Measurements from ENCODE around the gene ZNF774.

The ZNF774 gene

DNA sequence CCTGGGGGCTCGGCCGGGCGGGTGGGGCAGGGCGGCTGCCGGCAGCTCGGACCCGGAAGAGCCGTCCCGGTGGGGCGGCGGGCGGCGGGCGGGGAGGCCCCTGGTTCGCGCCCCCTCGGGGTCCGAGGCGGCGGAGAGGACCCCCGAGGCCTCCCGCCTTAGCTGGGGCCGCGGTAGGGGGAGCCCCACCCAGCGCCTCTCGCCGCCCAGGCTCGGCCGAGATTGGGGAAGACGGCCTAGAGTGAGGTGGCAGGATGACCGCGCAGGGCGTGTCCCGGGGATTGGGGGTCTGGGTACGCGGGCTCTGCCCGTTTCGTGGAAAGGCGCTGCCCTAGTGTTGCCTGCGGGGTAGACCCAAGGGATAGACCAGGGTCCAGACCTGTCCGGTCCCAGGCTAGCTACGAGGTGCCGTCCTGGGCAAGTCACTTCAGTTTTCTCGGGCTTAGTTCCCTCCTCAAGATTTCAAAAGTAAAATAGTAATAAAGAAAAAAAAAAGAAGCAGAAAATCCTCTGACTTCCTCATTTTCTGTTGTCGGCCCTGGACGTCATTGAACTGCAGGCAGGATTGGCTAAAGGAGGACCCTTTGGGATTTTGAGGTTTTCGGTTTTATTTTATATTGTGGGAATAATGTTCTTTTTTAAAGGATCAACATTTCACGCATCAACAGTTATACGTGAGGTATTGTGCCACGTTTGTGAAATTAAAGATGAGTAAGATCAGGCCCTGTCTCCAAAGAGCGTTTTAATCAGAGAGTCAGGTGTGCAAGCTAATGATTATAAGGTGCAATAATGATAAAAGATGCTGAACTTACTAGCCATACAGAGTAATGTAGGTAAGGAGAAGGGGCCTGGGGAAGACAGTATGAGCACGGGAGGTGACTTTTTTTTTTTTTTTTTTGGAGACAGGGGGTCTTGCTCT lies 36.6 kb downstream of the ZNF774 start:
- TF ChIP-seq, protein P1, sequence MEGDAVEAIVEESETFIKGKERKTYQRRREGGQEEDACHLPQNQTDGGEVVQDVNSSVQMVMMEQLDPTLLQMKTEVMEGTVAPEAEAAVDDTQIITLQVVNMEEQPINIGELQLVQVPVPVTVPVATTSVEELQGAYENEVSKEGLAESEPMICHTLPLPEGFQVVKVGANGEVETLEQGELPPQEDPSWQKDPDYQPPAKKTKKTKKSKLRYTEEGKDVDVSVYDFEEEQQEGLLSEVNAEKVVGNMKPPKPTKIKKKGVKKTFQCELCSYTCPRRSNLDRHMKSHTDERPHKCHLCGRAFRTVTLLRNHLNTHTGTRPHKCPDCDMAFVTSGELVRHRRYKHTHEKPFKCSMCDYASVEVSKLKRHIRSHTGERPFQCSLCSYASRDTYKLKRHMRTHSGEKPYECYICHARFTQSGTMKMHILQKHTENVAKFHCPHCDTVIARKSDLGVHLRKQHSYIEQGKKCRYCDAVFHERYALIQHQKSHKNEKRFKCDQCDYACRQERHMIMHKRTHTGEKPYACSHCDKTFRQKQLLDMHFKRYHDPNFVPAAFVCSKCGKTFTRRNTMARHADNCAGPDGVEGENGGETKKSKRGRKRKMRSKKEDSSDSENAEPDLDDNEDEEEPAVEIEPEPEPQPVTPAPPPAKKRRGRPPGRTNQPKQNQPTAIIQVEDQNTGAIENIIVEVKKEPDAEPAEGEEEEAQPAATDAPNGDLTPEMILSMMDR (IDR thresholded peaks at IDR 0.05; ENCODE audit: borderline replicate concordance, insufficient read depth, low read depth, low read length): 0 out of 2 replicates have a peak, but pooled peaks have one; percentile 5
- H3K4me3 ChIP-seq (ENCODE audit: low read depth, low read length): peak overlapping the region; percentile 82

DNA sequence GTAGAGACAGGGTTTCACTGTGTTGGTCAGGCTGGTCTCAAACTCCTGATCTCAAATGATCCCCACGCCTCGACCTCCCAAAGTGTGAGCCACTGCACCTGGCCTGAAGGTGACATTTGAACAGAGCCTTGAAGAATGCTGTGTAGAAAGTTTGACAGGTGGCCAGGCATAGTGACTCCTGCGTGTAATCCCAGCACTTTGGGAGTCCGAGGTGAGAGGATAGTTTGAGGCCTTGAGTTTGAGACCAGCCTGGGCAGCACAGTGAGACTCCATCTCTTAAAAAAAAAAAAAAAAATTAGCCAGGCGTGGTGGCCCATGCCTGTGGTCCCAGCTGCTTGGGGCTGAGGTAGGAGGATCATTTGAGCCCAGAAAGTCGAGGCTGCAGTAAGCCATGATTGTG lies 37.4 kb downstream of the ZNF774 start:
- TF ChIP-seq, protein P1 (IDR thresholded peaks at IDR 0.05; ENCODE audit: borderline replicate concordance, insufficient read depth, low read depth, low read length): no peak
- peak overlapping the region; percentile 82 for H3K4me3 ChIP-seq (ENCODE audit: low read depth, low read length)

DNA sequence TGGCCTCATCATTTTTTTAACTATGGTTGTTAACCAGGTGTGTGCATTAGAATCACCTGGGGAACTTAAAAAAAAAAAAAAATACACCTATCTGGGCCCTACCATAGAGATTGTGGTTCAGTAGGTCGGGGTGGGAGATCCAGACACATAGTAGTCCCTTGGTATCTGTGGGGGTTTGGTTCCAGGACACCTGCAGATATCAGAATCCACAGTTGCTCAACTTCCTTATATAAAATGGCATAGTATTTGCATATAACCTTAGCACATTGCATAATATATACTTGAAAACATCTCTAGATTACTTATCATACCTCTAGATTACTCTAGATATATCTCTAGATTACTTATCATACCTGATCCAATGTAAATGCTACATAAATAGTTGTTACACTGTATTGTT lies 41.0 kb downstream of the ZNF774 start:
- H3K4me3 ChIP-seq (ENCODE audit: low read depth, low read length): no peak overlapping the region
- TF ChIP-seq, protein P1 (IDR thresholded peaks at IDR 0.05; ENCODE audit: borderline replicate concordance, insufficient read depth, low read depth, low read length): no peak

DNA sequence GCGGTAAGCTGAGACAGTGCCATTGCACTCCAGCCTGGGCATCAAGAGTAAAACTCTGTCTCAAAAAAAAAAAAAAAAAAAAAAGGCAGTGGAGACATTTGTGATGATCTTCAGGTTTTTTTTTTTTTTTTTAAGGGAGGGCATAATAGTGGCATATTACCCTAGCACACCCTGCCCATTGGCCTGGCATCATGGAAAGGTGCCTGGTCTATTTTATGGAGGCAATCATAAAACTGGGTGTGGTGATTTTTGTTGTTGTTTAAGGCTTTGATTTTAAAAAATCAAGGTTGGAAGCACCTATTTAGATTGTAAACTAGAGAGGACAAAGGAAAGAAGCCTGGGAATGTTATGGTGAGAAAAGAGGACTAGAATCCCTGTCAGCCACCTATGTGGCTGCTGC lies 42.0 kb downstream of the ZNF774 start:
- H3K4me3 ChIP-seq (ENCODE audit: low read depth, low read length): no peak overlapping the region
- TF ChIP-seq, protein P1 (IDR thresholded peaks at IDR 0.05; ENCODE audit: borderline replicate concordance, insufficient read depth, low read depth, low read length): no peak

DNA sequence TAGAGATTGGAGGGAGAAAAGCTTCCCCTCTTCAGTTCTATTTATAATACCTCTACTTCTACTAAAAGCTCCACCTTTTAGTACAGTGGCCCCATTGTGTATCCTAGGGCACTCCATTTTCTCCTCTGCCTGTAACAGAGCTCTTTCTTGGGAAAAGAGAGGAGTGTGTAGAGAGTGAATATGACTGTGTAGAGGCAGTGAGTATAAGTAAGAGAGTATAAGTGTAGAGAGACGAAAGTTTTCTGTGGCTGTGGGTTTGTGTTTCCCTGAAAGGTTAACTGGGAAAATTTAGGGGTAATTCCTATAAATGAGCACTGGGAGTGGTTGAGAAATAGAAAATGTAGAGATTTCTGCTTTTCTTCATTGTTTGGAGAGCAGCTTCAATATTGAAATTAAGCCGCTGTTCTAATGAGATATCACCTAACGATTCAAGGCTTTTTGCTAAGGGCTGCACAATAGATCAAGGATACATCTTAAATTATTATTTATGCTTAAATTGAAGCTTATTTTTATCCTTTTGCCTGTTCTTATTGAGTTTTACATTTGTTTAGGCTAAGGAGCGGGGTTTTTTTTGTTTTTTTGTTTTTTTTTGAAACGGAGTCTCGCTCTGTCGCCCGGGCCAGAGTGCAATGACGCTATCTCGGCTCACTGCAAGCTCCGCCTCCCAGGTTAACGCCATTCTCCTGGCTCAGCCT lies 42.8 kb downstream of the ZNF774 start:
- H3K4me3 ChIP-seq (ENCODE audit: low read depth, low read length): no peak overlapping the region
- TF ChIP-seq, protein P1 (IDR thresholded peaks at IDR 0.05; ENCODE audit: borderline replicate concordance, insufficient read depth, low read depth, low read length): no peak

DNA sequence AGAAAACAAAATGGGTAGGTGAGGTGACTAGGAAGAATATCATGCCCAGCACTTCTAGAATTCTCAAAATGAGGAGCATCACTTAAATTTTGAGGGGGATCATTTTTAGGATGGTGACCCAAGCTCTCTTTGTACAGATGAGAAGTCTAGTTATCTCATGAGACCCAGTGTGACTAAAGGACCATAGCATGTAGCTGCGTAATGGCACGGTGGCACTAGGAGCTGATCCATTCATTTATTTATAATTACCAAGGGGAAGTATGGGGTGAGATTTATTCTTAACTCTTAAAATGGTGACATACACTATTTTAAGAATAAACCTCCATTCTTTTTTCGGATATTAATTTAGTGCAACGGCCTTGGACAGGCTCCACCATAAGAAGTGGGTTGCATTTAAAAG lies 44.2 kb downstream of the ZNF774 start:
- TF ChIP-seq, protein P1 (IDR thresholded peaks at IDR 0.05; ENCODE audit: borderline replicate concordance, insufficient read depth, low read depth, low read length): no peak
- H3K4me3 ChIP-seq (ENCODE audit: low read depth, low read length): no peak overlapping the region
